HepG2 (cell line): ENCODE measurements around the gene PNPLA8. TPM values are rescaled to one million over a fixed set of nuclear protein-coding genes. Genes with fewer than 3 reads are reported as not detected.
A peak's percentile ranks its signal among the peaks of the same experiment; 100 is the strongest.

ENCODE experiments used
- ATF5 ChIP-seq: sonication (generic); formaldehyde crosslinking; IDR thresholded peaks from 2 replicates; pipeline ENCODE4 v1.4.0; 2020; ENCODE audit warnings: mild to moderate bottlenecking, low read depth, missing genetic modification reagents
- CEBPG ChIP-seq: IDR thresholded peaks from 2 replicates; pipeline ENCODE4 v1.6.1; 2016
- CENPX ChIP-seq: sonication (generic); formaldehyde crosslinking; IDR thresholded peaks from 2 replicates; pipeline ENCODE4 v1.9.0; 2021; ENCODE audit warnings: mild to moderate bottlenecking, missing genetic modification reagents, moderate library complexity
- FUBP1 ChIP-seq: sonication (generic); formaldehyde crosslinking; IDR thresholded peaks from 2 replicates; pipeline ENCODE4 v1.5.1; 2020; ENCODE audit warnings: missing genetic modification reagents, mild to moderate bottlenecking, borderline replicate concordance
- IRF1 ChIP-seq: sonication (generic); formaldehyde crosslinking; IDR thresholded peaks from 2 replicates; pipeline ENCODE4 v1.4.0; 2020; ENCODE audit warnings: low read depth, mild to moderate bottlenecking, missing genetic modification reagents
- MXD4 ChIP-seq: IDR thresholded peaks from 2 replicates; pipeline ENCODE4 v1.6.1; 2016; ENCODE audit warnings: mild to moderate bottlenecking, missing biosample characterization, missing genetic modification reagents
- SNAPC2 ChIP-seq: sonication (generic); formaldehyde crosslinking; IDR thresholded peaks from 2 replicates; pipeline ENCODE4 v1.8.1; 2022; ENCODE audit warnings: mild to moderate bottlenecking, missing genetic modification reagents
- SRY ChIP-seq: sonication (generic); formaldehyde crosslinking; IDR thresholded peaks from 2 replicates; pipeline ENCODE4 v1.8.0; 2022; ENCODE audit warnings: mild to moderate bottlenecking, missing genetic modification reagents
- XBP1 ChIP-seq: sonication (generic); formaldehyde crosslinking; IDR thresholded peaks from 2 replicates; pipeline ENCODE4 v1.5.0; 2020; ENCODE audit warnings: missing genetic modification reagents
- ZBED4 ChIP-seq: sonication (generic); formaldehyde crosslinking; IDR thresholded peaks from 2 replicates; pipeline ENCODE4 v1.4.0; 2020; ENCODE audit warnings: missing genetic modification reagents, borderline replicate concordance
- ZBTB14 ChIP-seq: sonication (generic); formaldehyde crosslinking; IDR thresholded peaks from 2 replicates; pipeline ENCODE4 v1.4.0; 2020; ENCODE audit warnings: missing genetic modification reagents
- ZFYVE20 ChIP-seq: sonication (generic); formaldehyde crosslinking; IDR thresholded peaks from 2 replicates; pipeline ENCODE4 v1.8.0; 2023; ENCODE audit warnings: low read depth, mild to moderate bottlenecking, moderate library complexity, missing genetic modification reagents, borderline replicate concordance
- ZNF362 ChIP-seq: sonication (generic); formaldehyde crosslinking; IDR thresholded peaks from 2 replicates; pipeline ENCODE4 v1.4.0; 2020; ENCODE audit warnings: missing genetic modification reagents, mild to moderate bottlenecking, borderline replicate concordance
- ZNF572 ChIP-seq: sonication (generic); formaldehyde crosslinking; IDR thresholded peaks from 2 replicates; pipeline ENCODE4 v1.5.1; 2020; ENCODE audit warnings: mild to moderate bottlenecking, missing genetic modification reagents
- ZNF580 ChIP-seq: IDR thresholded peaks from 2 replicates; pipeline ENCODE4 v1.6.1; 2016; ENCODE audit warnings: low read depth, borderline replicate concordance
- ZNF674 ChIP-seq: sonication (generic); formaldehyde crosslinking; IDR thresholded peaks from 2 replicates; pipeline ENCODE4 v1.5.0; 2020; ENCODE audit warnings: low read depth, mild to moderate bottlenecking, missing genetic modification reagents
- ZNF839 ChIP-seq: sonication (generic); formaldehyde crosslinking; IDR thresholded peaks from 2 replicates; pipeline ENCODE4 v1.4.0; 2020; ENCODE audit warnings: missing genetic modification reagents, mild to moderate bottlenecking, borderline replicate concordance
- polyA plus RNA-seq, 8 experiments: library from polyadenylated mRNA; depleted of rRNA in 3 of 8; stranded (reverse) in 7 of 8; unstranded in 1 of 8; fragments of >200 nt; fragmentation: Illumina TruSeq in 4 of 8; extraction: Trizol in 4 of 8; gene quantifications; 2 replicates each; pipeline versions ENCODE4 v1.2.1 to v1.2.3, GENCODE V29; 2011 to 2016; ENCODE audit warnings: low read depth in 4 of 8, missing spikeins in 1 of 8, mixed read lengths in 1 of 8; ENCODE audit not compliant: insufficient read depth in 1 of 8
- total RNA-seq, 5 experiments: library from RNA; depleted of rRNA; stranded (reverse); fragments of >200 nt; fragmentation: Illumina TruSeq; extraction: Trizol; gene quantifications; 2 replicates each; pipeline ENCODE4 v1.2.3, GENCODE V29; 2016; ENCODE audit warnings: low read depth in 1 of 5

Gene PNPLA8
- total and polyA plus RNA-seq, 2 of the 13 experiments (the other 11 are each of a cell fraction or from before 2014, with no cell fraction given) = 6.3 to 11.4 TPM

- TF ChIP-seq ZBTB14 (CRISPR knock-in tag) = peak; percentile 37; the same call in 1 of the 2 replicates
- TF ChIP-seq IRF1 = 0 out of 2 replicates have a peak, but pooled peaks have one; percentile 41
- TF ChIP-seq ZNF839 (CRISPR knock-in tag) = no peak
- TF ChIP-seq ZNF572 (CRISPR knock-in tag) = no peak
- no peak for TF ChIP-seq FUBP1 (CRISPR knock-in tag)
- TF ChIP-seq CENPX (CRISPR knock-in tag) = no peak
- no peak; the same call in 1 of the 2 replicates for TF ChIP-seq ZNF362 (CRISPR knock-in tag)
- TF ChIP-seq ATF5 = 0 out of 2 replicates have a peak, but pooled peaks have one; percentile 77
- TF ChIP-seq ZNF580 (CRISPR knock-in tag) = peak; percentile 87; the same call in 1 of the 2 replicates
- no peak for TF ChIP-seq ZFYVE20
- peak; percentile 44; the same call in 1 of the 2 replicates for TF ChIP-seq ZBED4 (CRISPR knock-in tag)
- no peak for TF ChIP-seq CEBPG (CRISPR knock-in tag)
- no peak; the same call in 1 of the 2 replicates for TF ChIP-seq SRY
- TF ChIP-seq ZNF674 (CRISPR knock-in tag) = no peak
- peak; percentile 87 for TF ChIP-seq MXD4 (CRISPR knock-in tag)
- peak; percentile 95; the same call in 1 of the 2 replicates for TF ChIP-seq XBP1
- peak; percentile 32; the same call in 1 of the 2 replicates for TF ChIP-seq SNAPC2 (CRISPR knock-in tag)
Measured at GRCh38 chr7:108569381-108570145, 43.6 kb upstream of the PNPLA8 start, which contains the start of the genes DNAJB9 and THAP5 (continued).
